ENCODE data around the gene TOP3A. TPM values are rescaled to one million over a fixed set of nuclear protein-coding genes. Genes with fewer than 3 reads are reported as not detected.

Gene TOP3A
- total RNA-seq, 1 experiment from 2014 or later, result 19.0 TPM

GRCh38 chr17:18251204-18251603 is 63.6 kb downstream of the TOP3A start:
- H3K27ac ChIP-seq (ENCODE audit: low read length), result no peak overlapping the region
- no peak for DNase-seq
- H2AFZ ChIP-seq (ENCODE audit: low read length), result no peak overlapping the region
- H3K4me2 ChIP-seq (ENCODE audit: low read depth, low read length, poor library complexity, severe bottlenecking), result no peak overlapping the region
- H3K9me3 ChIP-seq (ENCODE audit: low read length), result no peaks in the 10 kb centered on the region
- H3K4me3 ChIP-seq (ENCODE audit: low read length), result no peak overlapping the region
- H3K9me2 ChIP-seq (replicated peaks; ENCODE audit: insufficient read depth, low read length), result no peaks in the 10 kb centered on the region
- H3K4me1 ChIP-seq (ENCODE audit: low read length), result peaks cover 2% of the 10 kb centered on the region; the same call in 1 of the 2 replicates
- H3K36me3 ChIP-seq (ENCODE audit: insufficient read depth, low read length), result peaks cover 15% of the 10 kb centered on the region; the same call in 1 of the 2 replicates
- H3K79me2 ChIP-seq (ENCODE audit: low read length), result peaks cover 6% of the 10 kb centered on the region; the same call in 1 of the 2 replicates
- no peak overlapping the region for H3K9ac ChIP-seq (ENCODE audit: low read length)
- no peaks in the 10 kb centered on the region for H3K27me3 ChIP-seq (ENCODE audit: low read length)
- H4K20me1 ChIP-seq (ENCODE audit: insufficient read depth, low read depth, low read length), result peaks cover 8% of the 10 kb centered on the region; the same call in 1 of the 2 replicates

- Histone ChIP-seq H3K9me3 (ENCODE audit: low read length) (no peaks in the 10 kb centered on the region), H3K9ac (ENCODE audit: low read length) (no peak overlapping the region), H3K36me3 (ENCODE audit: insufficient read depth, low read length) (peaks cover 15% of the 10 kb centered on the region; the same call in 1 of the 2 replicates)
These were observed 64.1 kb downstream of the TOP3A start for GRCh38 chr17:18250708-18251107.

GRCh38 chr17:18250259-18250658 is 64.5 kb downstream of the TOP3A start:
- Histone ChIP-seq H3K4me1 (ENCODE audit: low read length) (peaks cover 2% of the 10 kb centered on the region; the same call in 1 of the 2 replicates), H3K9me3 (ENCODE audit: low read length) (no peaks in the 10 kb centered on the region), H3K4me2 (ENCODE audit: low read depth, low read length, poor library complexity, severe bottlenecking) (no peak overlapping the region), H2AFZ (ENCODE audit: low read length) (no peak overlapping the region), H4K20me1 (ENCODE audit: insufficient read depth, low read depth, low read length) (peaks cover 8% of the 10 kb centered on the region; the same call in 1 of the 2 replicates), H3K27ac (ENCODE audit: low read length) (no peak overlapping the region), H3K4me3 (ENCODE audit: low read length) (no peak overlapping the region), H3K79me2 (ENCODE audit: low read length) (no peaks in the 10 kb centered on the region), H3K27me3 (ENCODE audit: low read length) (no peaks in the 10 kb centered on the region), H3K36me3 (ENCODE audit: insufficient read depth, low read length) (peaks cover 19% of the 10 kb centered on the region; the same call in 1 of the 2 replicates), H3K9ac (ENCODE audit: low read length) (no peak overlapping the region), H3K9me2 (replicated peaks; ENCODE audit: insufficient read depth, low read length) (no peaks in the 10 kb centered on the region)
- no peak for DNase-seq

More at GRCh38 chr17:18250708-18251107, 64.1 kb downstream of the TOP3A start:
- Histone ChIP-seq H3K4me3 (ENCODE audit: low read length) (no peak overlapping the region), H3K79me2 (ENCODE audit: low read length) (peaks cover 1% of the 10 kb centered on the region; the same call in 1 of the 2 replicates), H3K27ac (ENCODE audit: low read length) (no peak overlapping the region), H3K9me2 (replicated peaks; ENCODE audit: insufficient read depth, low read length) (no peaks in the 10 kb centered on the region), H3K4me1 (ENCODE audit: low read length) (peaks cover 2% of the 10 kb centered on the region; the same call in 1 of the 2 replicates), H2AFZ (ENCODE audit: low read length) (no peak overlapping the region), H3K4me2 (ENCODE audit: low read depth, low read length, poor library complexity, severe bottlenecking) (no peak overlapping the region), H4K20me1 (ENCODE audit: insufficient read depth, low read depth, low read length) (peaks cover 8% of the 10 kb centered on the region; the same call in 1 of the 2 replicates), H3K27me3 (ENCODE audit: low read length) (no peaks in the 10 kb centered on the region)
- no peak for DNase-seq

- H3K9ac ChIP-seq (ENCODE audit: low read length), result no peak overlapping the region
- no peak overlapping the region for H3K27ac ChIP-seq (ENCODE audit: low read length)
- no peak overlapping the region for H3K4me2 ChIP-seq (ENCODE audit: low read depth, low read length, poor library complexity, severe bottlenecking)
- H3K4me3 ChIP-seq (ENCODE audit: low read length), result no peak overlapping the region
- no peaks in the 10 kb centered on the region for H3K9me2 ChIP-seq (replicated peaks; ENCODE audit: insufficient read depth, low read length)
- H3K9me3 ChIP-seq (ENCODE audit: low read length), result no peaks in the 10 kb centered on the region
- DNase-seq, result no peak
- no peaks in the 10 kb centered on the region for H3K27me3 ChIP-seq (ENCODE audit: low read length)
- H4K20me1 ChIP-seq (ENCODE audit: insufficient read depth, low read depth, low read length), result peaks cover 8% of the 10 kb centered on the region; the same call in 1 of the 2 replicates
- peaks cover 19% of the 10 kb centered on the region; the same call in 1 of the 2 replicates for H3K36me3 ChIP-seq (ENCODE audit: insufficient read depth, low read length)
- no peak overlapping the region for H2AFZ ChIP-seq (ENCODE audit: low read length)
- no peaks in the 10 kb centered on the region for H3K79me2 ChIP-seq (ENCODE audit: low read length)
- H3K4me1 ChIP-seq (ENCODE audit: low read length), result peaks cover 2% of the 10 kb centered on the region; the same call in 1 of the 2 replicates
These were observed 66.0 kb downstream of the TOP3A start for GRCh38 chr17:18248811-18249210.

GRCh38 chr17:18248300-18248731 is 66.5 kb downstream of the TOP3A start:
- Histone ChIP-seq H3K36me3 (ENCODE audit: insufficient read depth, low read length) (peaks cover 19% of the 10 kb centered on the region; the same call in 1 of the 2 replicates), H3K9ac (ENCODE audit: low read length) (no peak overlapping the region), H3K4me3 (ENCODE audit: low read length) (no peak overlapping the region), H3K4me2 (ENCODE audit: low read depth, low read length, poor library complexity, severe bottlenecking) (no peak overlapping the region), H2AFZ (ENCODE audit: low read length) (no peak overlapping the region), H3K79me2 (ENCODE audit: low read length) (no peaks in the 10 kb centered on the region), H3K9me2 (replicated peaks; ENCODE audit: insufficient read depth, low read length) (no peaks in the 10 kb centered on the region), H3K9me3 (ENCODE audit: low read length) (no peaks in the 10 kb centered on the region), H3K27ac (ENCODE audit: low read length) (no peak overlapping the region), H3K4me1 (ENCODE audit: low read length) (peaks cover 2% of the 10 kb centered on the region; the same call in 1 of the 2 replicates), H4K20me1 (ENCODE audit: insufficient read depth, low read depth, low read length) (peaks cover 8% of the 10 kb centered on the region; the same call in 1 of the 2 replicates), H3K27me3 (ENCODE audit: low read length) (no peaks in the 10 kb centered on the region)
- peak; percentile 91 for DNase-seq

GRCh38 chr17:18247613-18248001 is 67.2 kb downstream of the TOP3A start:
- no peaks in the 10 kb centered on the region for H3K79me2 ChIP-seq (ENCODE audit: low read length)
- H3K9me3 ChIP-seq (ENCODE audit: low read length), result no peaks in the 10 kb centered on the region
- no peak for DNase-seq
- H3K9ac ChIP-seq (ENCODE audit: low read length), result no peak overlapping the region
- H3K4me3 ChIP-seq (ENCODE audit: low read length), result no peak overlapping the region
- no peak overlapping the region for H3K27ac ChIP-seq (ENCODE audit: low read length)
- H3K27me3 ChIP-seq (ENCODE audit: low read length), result no peaks in the 10 kb centered on the region
- no peak overlapping the region for H3K4me2 ChIP-seq (ENCODE audit: low read depth, low read length, poor library complexity, severe bottlenecking)
- H3K36me3 ChIP-seq (ENCODE audit: insufficient read depth, low read length), result peaks cover 19% of the 10 kb centered on the region; the same call in 1 of the 2 replicates
- no peak overlapping the region for H2AFZ ChIP-seq (ENCODE audit: low read length)
- peaks cover 8% of the 10 kb centered on the region; the same call in 1 of the 2 replicates for H4K20me1 ChIP-seq (ENCODE audit: insufficient read depth, low read depth, low read length)
- H3K4me1 ChIP-seq (ENCODE audit: low read length), result peaks cover 2% of the 10 kb centered on the region; the same call in 1 of the 2 replicates
- H3K9me2 ChIP-seq (replicated peaks; ENCODE audit: insufficient read depth, low read length), result no peaks in the 10 kb centered on the region

GRCh38 chr17:18246880-18247612 is 67.7 kb downstream of the TOP3A start:
- H3K4me2 ChIP-seq (ENCODE audit: low read depth, low read length, poor library complexity, severe bottlenecking), result no peak overlapping the region
- H3K36me3 ChIP-seq (ENCODE audit: insufficient read depth, low read length), result peaks cover 19% of the 10 kb centered on the region; the same call in 1 of the 2 replicates
- peaks cover 2% of the 10 kb centered on the region; the same call in 1 of the 2 replicates for H3K4me1 ChIP-seq (ENCODE audit: low read length)
- H4K20me1 ChIP-seq (ENCODE audit: insufficient read depth, low read depth, low read length), result peaks cover 8% of the 10 kb centered on the region; the same call in 1 of the 2 replicates
- DNase-seq, result peak; percentile 93
- H3K9ac ChIP-seq (ENCODE audit: low read length), result no peak overlapping the region
- no peaks in the 10 kb centered on the region for H3K9me2 ChIP-seq (replicated peaks; ENCODE audit: insufficient read depth, low read length)
- H3K79me2 ChIP-seq (ENCODE audit: low read length), result no peaks in the 10 kb centered on the region
- H3K27ac ChIP-seq (ENCODE audit: low read length), result no peak overlapping the region
- H3K9me3 ChIP-seq (ENCODE audit: low read length), result no peaks in the 10 kb centered on the region
- no peak overlapping the region for H3K4me3 ChIP-seq (ENCODE audit: low read length)
- H2AFZ ChIP-seq (ENCODE audit: low read length), result no peak overlapping the region
- no peaks in the 10 kb centered on the region for H3K27me3 ChIP-seq (ENCODE audit: low read length)

- H3K4me3 ChIP-seq (ENCODE audit: low read length), result no peak overlapping the region
- no peak for DNase-seq
- H3K9me2 ChIP-seq (replicated peaks; ENCODE audit: insufficient read depth, low read length), result no peaks in the 10 kb centered on the region
- no peak overlapping the region for H3K9ac ChIP-seq (ENCODE audit: low read length)
- no peaks in the 10 kb centered on the region for H3K9me3 ChIP-seq (ENCODE audit: low read length)
- H2AFZ ChIP-seq (ENCODE audit: low read length), result no peak overlapping the region
- peaks cover 2% of the 10 kb centered on the region; the same call in 1 of the 2 replicates for H3K4me1 ChIP-seq (ENCODE audit: low read length)
- H4K20me1 ChIP-seq (ENCODE audit: insufficient read depth, low read depth, low read length), result peaks cover 8% of the 10 kb centered on the region; the same call in 1 of the 2 replicates
- H3K79me2 ChIP-seq (ENCODE audit: low read length), result no peaks in the 10 kb centered on the region
- H3K36me3 ChIP-seq (ENCODE audit: insufficient read depth, low read length), result peaks cover 19% of the 10 kb centered on the region; the same call in 1 of the 2 replicates
- H3K27me3 ChIP-seq (ENCODE audit: low read length), result no peaks in the 10 kb centered on the region
- no peak overlapping the region for H3K27ac ChIP-seq (ENCODE audit: low read length)
- no peak overlapping the region for H3K4me2 ChIP-seq (ENCODE audit: low read depth, low read length, poor library complexity, severe bottlenecking)
These were observed 68.6 kb downstream of the TOP3A start for GRCh38 chr17:18246109-18246725.

All from Karpas-422 (cell line).